Measurements from ENCODE around the gene CDH18. TPM values are rescaled to one million over a fixed set of nuclear protein-coding genes. Genes with fewer than 3 reads are reported as not detected.

CDH18 gene
- total RNA-seq, 4 donors from 2014 or later: not detected

- no peak for TF ChIP-seq CTCF (IDR thresholded peaks at IDR 0.05)
- TF ChIP-seq POLR2A (IDR thresholded peaks at IDR 0.05): no peak
- Histone ChIP-seq H3K4me1 (no peaks in the 10 kb centered on the region), H3K27ac (no peak overlapping the region), H3K36me3 (no peaks in the 10 kb centered on the region), H3K9me3 (peaks cover 0 to 7% (median 0%) of the 10 kb centered on the region in 4 donors), H3K4me3 (no peak overlapping the region), H3K27me3 (no peaks in the 10 kb centered on the region)
- no peak for DNase-seq
These were observed 125.3 kb downstream of the CDH18 start for GRCh38 chr5:19862711-19863110.

GRCh38 chr5:19859020-19859419 is 129.0 kb downstream of the CDH18 start:
- Histone ChIP-seq H3K4me3 (no peak overlapping the region), H3K27ac (no peak overlapping the region), H3K36me3 (no peaks in the 10 kb centered on the region), H3K9me3 (peaks cover 0 to 7% (median 0%) of the 10 kb centered on the region in 4 donors), H3K4me1 (no peaks in the 10 kb centered on the region), H3K27me3 (no peaks in the 10 kb centered on the region)
- no peak for DNase-seq
- TF ChIP-seq CTCF (IDR thresholded peaks at IDR 0.05) (no peak), POLR2A (IDR thresholded peaks at IDR 0.05) (no peak)

- DNase-seq: no peak
- Histone ChIP-seq H3K27ac (no peak overlapping the region), H3K9me3 (peaks cover 0 to under 1% (median 0%) of the 10 kb centered on the region in 4 donors), H3K36me3 (no peaks in the 10 kb centered on the region), H3K4me3 (no peak overlapping the region), H3K4me1 (no peaks in the 10 kb centered on the region), H3K27me3 (no peaks in the 10 kb centered on the region)
- TF ChIP-seq POLR2A (IDR thresholded peaks at IDR 0.05) (no peak), CTCF (IDR thresholded peaks at IDR 0.05) (no peak)
These were observed 132.1 kb downstream of the CDH18 start for GRCh38 chr5:19855931-19856330.

- no peak overlapping the region for H3K27ac ChIP-seq
- no peaks in the 10 kb centered on the region for H3K27me3 ChIP-seq
- no peak overlapping the region for H3K4me3 ChIP-seq
- DNase-seq: no peak
- H3K9me3 ChIP-seq: no peaks in the 10 kb centered on the region
- no peaks in the 10 kb centered on the region for H3K36me3 ChIP-seq
- no peaks in the 10 kb centered on the region for H3K4me1 ChIP-seq
- TF ChIP-seq CTCF (IDR thresholded peaks at IDR 0.05): no peak
- TF ChIP-seq POLR2A (IDR thresholded peaks at IDR 0.05): no peak
These were observed 132.5 kb downstream of the CDH18 start for GRCh38 chr5:19855453-19855852.

GRCh38 chr5:19855031-19855430 is 133.0 kb downstream of the CDH18 start:
- H3K9me3 ChIP-seq: no peaks in the 10 kb centered on the region
- no peaks in the 10 kb centered on the region for H3K27me3 ChIP-seq
- no peaks in the 10 kb centered on the region for H3K36me3 ChIP-seq
- no peak for DNase-seq
- H3K4me3 ChIP-seq: no peak overlapping the region
- no peak overlapping the region for H3K27ac ChIP-seq
- TF ChIP-seq CTCF (IDR thresholded peaks at IDR 0.05): no peak
- TF ChIP-seq POLR2A (IDR thresholded peaks at IDR 0.05): no peak
- H3K4me1 ChIP-seq: no peaks in the 10 kb centered on the region

GRCh38 chr5:19853616-19854240 is 134.3 kb downstream of the CDH18 start:
- no peak for DNase-seq
- Histone ChIP-seq H3K4me3 (no peak overlapping the region), H3K27me3 (no peaks in the 10 kb centered on the region), H3K4me1 (no peaks in the 10 kb centered on the region), H3K27ac (no peak overlapping the region), H3K36me3 (no peaks in the 10 kb centered on the region), H3K9me3 (no peaks in the 10 kb centered on the region)
- TF ChIP-seq CTCF (IDR thresholded peaks at IDR 0.05): no peak
- no peak for TF ChIP-seq POLR2A (IDR thresholded peaks at IDR 0.05)
